COR-L47 (cell line): ENCODE measurements around the gene PRIM1.
A peak's percentile ranks its signal among the peaks of the same experiment; 100 is the strongest.
"Not testable (repeated sequence)": the region's sequence is repeated elsewhere in the genome, so short reads cannot be mapped to it uniquely, and the experiment has no call there.

Experiments used
- DNase-seq: peaks from one replicate; lab custom pipeline; 2025; lab: John Stamatoyannopoulos, UW

PRIM1 gene

GRCh38 chr12:56716933-56717880, 34.9 kb downstream of the PRIM1 start:
- DNase-seq = no peak

DNA sequence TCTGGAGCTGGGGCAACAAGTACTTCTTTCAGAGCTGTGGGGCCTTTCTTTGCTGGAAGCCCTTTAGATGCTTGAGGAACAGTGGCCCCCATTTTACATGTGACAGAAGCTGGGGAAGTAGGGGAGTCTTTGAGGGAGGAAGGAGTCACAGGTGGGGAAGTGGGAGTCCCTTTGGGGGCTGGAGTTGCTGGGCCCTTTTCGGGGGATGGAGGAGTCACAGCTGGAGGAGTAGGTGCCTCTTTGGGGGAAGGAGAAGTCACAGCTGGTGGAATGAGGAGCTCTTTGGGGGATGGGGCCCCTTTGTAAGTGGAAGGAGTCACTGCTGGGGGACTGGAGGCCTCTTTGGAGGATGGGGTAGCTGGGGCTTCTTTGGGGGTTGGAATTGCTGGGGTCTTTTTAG, 35.7 kb downstream of the PRIM1 start:
- DNase-seq = no peak

DNA sequence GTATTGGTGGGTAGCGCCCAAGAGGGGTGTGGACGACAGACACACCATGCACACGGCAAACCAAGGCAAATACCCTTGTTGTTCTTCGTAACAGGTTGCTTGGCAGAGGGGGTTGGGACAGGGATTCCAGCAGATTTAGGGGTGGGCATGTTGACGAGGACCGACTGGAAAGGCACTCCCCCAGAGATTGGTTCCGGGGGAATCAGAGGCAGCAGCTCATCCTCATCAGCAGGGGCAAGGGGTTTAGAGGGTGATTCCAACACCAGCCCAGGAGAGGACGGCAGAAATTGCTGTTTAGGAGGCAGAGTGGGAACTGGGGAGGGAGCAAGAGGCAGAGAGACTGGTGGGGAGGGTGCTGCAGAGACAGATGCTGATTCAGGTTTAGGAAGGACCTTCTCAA, 36.3 kb downstream of the PRIM1 start:
- DNase-seq = no peak

- DNase-seq = no peak
These were observed 37.6 kb downstream of the PRIM1 start for GRCh38 chr12:56714431-56714929.

DNA sequence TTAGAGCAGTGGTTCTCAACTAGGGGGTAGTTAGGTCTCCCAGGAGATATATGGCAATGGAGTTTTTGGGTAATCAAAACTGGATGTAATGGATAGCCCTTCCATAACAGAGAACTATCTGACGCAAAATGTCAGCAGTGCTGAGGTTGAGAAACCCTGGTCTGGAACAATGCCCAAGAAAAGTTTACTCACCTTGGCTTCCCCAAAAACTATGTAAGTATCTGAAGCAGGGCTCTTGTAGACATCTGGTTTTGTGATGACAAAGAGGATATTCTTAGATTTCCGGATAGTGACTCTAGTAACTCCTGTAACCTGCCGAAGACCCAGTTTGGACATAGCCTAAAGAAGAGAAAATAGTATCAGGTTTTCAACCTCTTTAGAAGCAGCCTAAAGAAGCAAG, 38.8 kb downstream of the PRIM1 start:
- no peak for DNase-seq

GRCh38 chr12:56709759-56710376, 42.3 kb downstream of the PRIM1 start:
- no peak for DNase-seq

GRCh38 chr12:56704522-56704921, 47.6 kb downstream of the PRIM1 start:
- not testable (repeated sequence) for DNase-seq

DNA sequence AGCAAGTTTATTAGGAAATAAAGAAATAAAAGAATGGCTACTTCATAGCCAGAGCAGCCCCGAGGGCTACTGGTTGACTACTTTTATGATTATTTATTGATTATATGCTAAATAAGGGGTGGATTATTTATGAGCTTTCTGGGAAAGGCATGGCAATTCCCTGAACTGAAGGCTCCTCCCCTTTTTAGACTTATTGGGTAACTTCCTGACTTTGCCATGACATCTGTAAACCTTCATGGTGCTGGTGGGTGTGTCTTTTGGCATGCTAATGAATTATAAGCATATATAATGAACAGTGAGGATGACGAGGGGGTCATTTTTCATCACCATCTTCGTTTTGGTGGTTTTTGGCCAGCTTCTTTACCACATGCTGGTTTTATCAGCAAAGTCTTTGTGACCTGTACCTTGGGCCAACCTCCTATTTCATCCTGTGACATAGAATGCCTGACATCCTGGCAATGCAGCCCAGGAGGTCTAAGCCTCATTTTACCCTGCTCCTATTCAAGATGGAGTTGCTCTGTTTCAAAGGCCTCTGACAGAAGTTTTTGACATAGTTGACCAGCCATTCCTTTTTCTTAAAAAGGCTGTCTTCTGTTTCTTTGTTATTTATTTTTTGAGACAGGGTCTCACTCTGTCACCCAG, 53.0 kb downstream of the PRIM1 start:
- no peak for DNase-seq

DNA sequence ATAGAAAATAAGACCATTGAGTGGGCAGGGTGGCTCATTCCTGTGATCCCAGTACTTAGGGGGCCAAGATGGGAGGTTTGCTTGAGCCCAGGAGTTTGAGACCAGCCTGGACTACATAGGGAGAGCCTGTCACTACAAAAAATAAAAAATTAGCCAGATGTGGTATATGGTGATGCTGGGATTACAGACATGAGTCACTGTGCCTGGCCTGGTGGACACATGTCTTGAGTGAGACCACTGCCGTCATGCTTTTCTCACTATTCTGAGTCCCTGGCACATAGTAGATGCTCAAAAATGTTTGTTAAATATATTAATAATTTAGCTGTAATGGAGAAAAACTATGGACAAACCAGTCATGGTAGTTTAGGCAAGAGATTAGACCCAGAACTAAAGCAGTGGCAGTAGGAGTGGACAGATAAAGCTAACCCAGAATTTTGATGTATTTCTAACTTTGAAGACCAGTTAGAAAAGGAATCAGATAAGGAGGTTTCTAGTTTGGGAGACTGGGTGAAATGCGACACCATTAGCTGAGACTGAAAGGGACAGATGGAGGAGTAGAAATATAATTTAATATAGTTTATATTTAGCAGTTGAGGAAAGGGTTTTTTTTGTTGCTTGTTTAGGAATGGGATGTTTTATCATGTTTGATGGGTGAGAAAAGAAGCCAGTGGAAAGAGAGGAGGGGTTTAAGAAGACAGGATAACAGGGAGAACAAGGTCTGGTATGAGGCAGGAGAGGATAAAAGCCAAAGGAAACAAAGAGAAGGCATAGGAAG, 56.6 kb downstream of the PRIM1 start:
- no peak for DNase-seq

DNA sequence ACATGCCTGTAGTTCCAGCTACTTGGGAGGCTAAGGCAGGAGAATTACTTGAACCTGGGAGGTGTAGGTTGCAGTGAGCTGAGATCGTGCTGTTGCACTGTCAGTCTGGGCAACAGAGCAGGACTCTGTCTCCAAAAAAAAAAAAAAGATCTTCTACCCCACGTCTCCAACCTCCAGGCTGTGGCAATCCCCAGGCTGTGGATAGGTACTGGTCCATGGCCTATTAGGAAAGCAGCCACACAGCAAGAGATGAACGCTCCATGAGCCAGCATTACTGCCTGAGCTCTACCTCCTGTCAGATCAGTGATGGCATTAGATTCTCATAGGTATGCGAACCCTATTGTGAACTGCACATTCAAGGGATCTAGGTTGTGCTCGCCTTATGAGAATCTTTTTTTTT, 58.0 kb downstream of the PRIM1 start:
- no peak for DNase-seq

DNA sequence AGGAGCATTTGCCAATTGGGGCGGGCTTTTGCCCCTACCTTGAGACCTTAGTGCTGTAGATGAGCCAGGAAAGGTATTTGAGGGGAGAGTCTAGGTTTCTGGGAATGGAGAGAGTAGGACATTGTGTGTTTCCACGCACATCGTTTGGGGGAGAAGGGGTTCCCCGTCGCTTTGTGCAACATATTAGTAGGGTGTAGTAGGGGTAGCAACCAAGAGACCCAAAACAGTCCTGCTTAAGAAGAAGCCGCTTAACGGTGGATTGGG, 63.3 kb downstream of the PRIM1 start:
- peak; percentile 65 for DNase-seq

- DNase-seq = peak; percentile 99
These were observed 63.8 kb downstream of the PRIM1 start, which contains the start of gene PTGES3 for GRCh38 chr12:56688129-56688845. Gene PTGES3, minus strand, starts transcription at chr12:56688284. Its CDS starts 285 bp downstream, at chr12:56687999.

DNA sequence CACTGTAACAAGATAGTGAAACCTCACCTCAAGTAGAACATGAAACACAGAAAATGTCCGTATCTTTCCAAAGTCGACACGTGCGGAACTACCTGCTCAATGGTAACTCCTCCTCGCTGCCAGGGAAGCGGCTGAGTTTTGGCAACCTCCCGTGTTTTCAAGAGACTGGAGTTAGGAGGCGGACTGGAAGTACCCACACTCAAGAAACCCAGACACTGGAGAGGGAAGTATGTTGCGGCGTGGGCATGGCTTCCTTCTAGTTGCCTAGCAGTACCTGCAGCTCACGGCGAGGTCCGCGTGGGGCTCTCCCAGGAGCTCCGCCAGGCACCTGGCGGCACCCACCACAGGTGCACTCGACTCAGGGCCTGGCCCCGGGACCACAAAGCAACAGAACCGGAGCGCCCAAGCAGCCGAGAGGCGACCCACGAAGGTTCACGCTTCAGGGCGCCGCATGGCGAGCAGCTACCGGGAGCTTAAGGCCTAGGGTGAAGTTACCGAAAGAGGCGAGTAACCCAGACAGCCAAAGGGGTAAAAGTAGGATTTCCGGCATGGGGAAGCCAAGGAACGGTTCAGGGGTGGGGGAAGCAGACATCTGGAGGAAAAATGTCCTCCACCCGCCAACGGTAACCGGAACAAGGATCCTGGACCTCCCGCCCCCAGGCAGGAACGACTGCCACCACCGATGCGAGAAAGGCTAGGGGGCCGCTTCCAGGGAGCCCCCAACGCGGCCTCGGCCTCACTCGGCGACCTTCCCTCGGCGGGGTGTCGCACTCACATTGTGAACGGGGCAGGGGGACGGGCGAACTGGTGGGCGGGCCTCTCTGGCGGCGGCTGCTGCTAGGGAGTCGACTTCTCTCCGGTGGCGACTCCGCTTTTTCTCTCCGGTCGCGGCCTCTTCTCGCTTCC, 64.6 kb downstream of the PRIM1 start:
- peak; percentile 33 for DNase-seq

DNA sequence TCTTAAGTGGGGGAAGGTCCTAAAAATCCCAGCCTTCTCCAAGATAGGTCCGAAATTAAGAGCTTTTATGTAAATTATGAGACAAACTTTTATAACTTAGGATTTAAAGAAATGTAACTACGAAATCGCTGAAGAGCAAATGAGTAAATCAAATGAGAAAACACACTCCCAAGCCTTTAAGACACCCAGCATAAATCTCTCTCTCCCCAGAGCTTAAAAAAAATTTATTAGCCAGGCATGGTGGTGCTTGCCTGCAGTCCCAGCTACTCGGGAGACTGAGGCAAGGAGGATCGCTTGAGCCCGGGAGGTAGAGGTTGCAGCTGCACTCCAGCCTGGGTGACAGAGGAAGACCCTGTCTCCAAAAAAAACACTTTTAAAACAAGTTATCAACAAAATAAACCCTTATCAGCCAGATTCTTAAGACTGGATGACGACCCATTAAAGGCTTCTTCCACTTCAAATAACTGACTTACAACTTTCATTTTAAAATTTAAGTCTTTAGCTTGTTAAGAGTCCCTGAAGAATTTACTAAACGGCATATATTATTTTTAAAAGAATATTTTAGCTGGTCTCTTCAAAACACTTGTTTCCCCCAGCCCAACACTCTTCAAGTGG, 67.3 kb downstream of the PRIM1 start:
- no peak for DNase-seq

GRCh38 chr12:56682323-56682722, 69.8 kb downstream of the PRIM1 start:
- DNase-seq = no peak
